BE2C (cell line): Measurements from ENCODE around the gene MBD2. TPM values are rescaled to one million over a fixed set of nuclear protein-coding genes. Genes with fewer than 3 reads are reported as not detected.

ENCODE experiments used
- DNase-seq: peaks from one replicate; pipeline ENCODE4 v3.0.0-alpha.2; 2020
- H3K27me3 ChIP-seq: fragments of 250-450 bp; sonication (Bioruptor Pico); 2 replicates; pipeline ENCODE4 v1.5.1; 2020; ENCODE audit warnings: mild to moderate bottlenecking
- H3K36me3 ChIP-seq: fragments of 250-450 bp; sonication (Bioruptor Pico); 2 replicates; pipeline ENCODE4 v1.5.1; 2020; ENCODE audit warnings: mild to moderate bottlenecking
- H3K4me1 ChIP-seq: fragments of 250-450 bp; sonication (Bioruptor Pico); 2 replicates; pipeline ENCODE4 v1.5.1; 2020
- H3K4me3 ChIP-seq: 2 replicates; pipeline ENCODE4 v1.5.1; 2011; ENCODE audit warnings: low read depth, low read length
- H3K9me3 ChIP-seq: fragments of 250-450 bp; sonication (Bioruptor Pico); 2 replicates; pipeline ENCODE4 v1.5.1; 2020
- polyA plus RNA-seq: library from polyadenylated mRNA; unstranded; fragments of >200 nt; gene quantifications from one replicate; pipeline ENCODE4 v1.2.1, GENCODE V29; 2012; ENCODE audit warnings: low read depth, missing spikeins; ENCODE audit not compliant: insufficient read length, insufficient read depth
- TF ChIP-seq, protein P1 (sequence below): IDR thresholded peaks from 2 replicates; pipeline ENCODE4 v1.5.1; 2012; ENCODE audit warnings: mild to moderate bottlenecking, low read depth, low read length

Gene MBD2, protein sequence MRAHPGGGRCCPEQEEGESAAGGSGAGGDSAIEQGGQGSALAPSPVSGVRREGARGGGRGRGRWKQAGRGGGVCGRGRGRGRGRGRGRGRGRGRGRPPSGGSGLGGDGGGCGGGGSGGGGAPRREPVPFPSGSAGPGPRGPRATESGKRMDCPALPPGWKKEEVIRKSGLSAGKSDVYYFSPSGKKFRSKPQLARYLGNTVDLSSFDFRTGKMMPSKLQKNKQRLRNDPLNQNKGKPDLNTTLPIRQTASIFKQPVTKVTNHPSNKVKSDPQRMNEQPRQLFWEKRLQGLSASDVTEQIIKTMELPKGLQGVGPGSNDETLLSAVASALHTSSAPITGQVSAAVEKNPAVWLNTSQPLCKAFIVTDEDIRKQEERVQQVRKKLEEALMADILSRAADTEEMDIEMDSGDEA
- polyA plus RNA-seq: 33.7 TPM

DNA sequence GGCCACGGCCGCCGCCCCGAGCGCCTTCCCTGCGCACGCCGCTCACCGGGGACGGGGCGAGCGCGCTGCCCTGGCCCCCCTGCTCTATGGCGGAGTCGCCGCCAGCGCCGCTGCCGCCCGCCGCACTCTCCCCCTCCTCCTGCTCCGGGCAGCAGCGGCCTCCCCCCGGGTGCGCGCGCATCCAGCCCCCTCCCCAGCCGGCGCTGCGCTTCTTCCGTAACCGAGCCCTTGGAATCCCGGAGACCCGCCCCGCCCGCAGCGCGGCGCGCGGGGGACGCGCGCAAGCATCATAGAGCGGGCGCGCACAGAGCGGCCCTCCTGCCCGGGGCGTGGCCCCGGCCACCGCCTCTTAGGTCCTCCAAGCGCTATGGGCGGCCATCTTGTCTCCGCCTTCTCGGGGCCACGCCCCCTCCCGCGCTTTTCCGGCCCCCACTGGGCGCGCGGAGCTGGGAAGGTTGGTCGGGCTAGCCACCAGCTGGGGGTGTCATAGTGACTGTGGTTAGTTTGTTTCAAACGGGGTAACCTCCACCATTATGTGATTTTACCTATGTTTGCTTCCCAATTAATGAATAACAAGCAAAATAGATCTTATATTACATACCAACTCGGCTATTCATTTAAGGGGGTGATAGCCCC lies at the start of gene MBD2:
Gene MBD2 (minus strand): TSS at position 291 of the 636 bp plus-strand sequence. CDS start 110 bp downstream, at position 181.
- H3K27me3 ChIP-seq: no peaks in the 10 kb centered on the region
- no peaks in the 10 kb centered on the region for H3K36me3 ChIP-seq
- DNase-seq: peak; percentile 90
- peak within 1 kb of the TSS; percentile 58 for H3K4me3 ChIP-seq
- TF ChIP-seq, protein P1, sequence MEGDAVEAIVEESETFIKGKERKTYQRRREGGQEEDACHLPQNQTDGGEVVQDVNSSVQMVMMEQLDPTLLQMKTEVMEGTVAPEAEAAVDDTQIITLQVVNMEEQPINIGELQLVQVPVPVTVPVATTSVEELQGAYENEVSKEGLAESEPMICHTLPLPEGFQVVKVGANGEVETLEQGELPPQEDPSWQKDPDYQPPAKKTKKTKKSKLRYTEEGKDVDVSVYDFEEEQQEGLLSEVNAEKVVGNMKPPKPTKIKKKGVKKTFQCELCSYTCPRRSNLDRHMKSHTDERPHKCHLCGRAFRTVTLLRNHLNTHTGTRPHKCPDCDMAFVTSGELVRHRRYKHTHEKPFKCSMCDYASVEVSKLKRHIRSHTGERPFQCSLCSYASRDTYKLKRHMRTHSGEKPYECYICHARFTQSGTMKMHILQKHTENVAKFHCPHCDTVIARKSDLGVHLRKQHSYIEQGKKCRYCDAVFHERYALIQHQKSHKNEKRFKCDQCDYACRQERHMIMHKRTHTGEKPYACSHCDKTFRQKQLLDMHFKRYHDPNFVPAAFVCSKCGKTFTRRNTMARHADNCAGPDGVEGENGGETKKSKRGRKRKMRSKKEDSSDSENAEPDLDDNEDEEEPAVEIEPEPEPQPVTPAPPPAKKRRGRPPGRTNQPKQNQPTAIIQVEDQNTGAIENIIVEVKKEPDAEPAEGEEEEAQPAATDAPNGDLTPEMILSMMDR: no peak
- no peaks in the 10 kb centered on the region for H3K4me1 ChIP-seq
- no peaks in the 10 kb centered on the region for H3K9me3 ChIP-seq

DNA sequence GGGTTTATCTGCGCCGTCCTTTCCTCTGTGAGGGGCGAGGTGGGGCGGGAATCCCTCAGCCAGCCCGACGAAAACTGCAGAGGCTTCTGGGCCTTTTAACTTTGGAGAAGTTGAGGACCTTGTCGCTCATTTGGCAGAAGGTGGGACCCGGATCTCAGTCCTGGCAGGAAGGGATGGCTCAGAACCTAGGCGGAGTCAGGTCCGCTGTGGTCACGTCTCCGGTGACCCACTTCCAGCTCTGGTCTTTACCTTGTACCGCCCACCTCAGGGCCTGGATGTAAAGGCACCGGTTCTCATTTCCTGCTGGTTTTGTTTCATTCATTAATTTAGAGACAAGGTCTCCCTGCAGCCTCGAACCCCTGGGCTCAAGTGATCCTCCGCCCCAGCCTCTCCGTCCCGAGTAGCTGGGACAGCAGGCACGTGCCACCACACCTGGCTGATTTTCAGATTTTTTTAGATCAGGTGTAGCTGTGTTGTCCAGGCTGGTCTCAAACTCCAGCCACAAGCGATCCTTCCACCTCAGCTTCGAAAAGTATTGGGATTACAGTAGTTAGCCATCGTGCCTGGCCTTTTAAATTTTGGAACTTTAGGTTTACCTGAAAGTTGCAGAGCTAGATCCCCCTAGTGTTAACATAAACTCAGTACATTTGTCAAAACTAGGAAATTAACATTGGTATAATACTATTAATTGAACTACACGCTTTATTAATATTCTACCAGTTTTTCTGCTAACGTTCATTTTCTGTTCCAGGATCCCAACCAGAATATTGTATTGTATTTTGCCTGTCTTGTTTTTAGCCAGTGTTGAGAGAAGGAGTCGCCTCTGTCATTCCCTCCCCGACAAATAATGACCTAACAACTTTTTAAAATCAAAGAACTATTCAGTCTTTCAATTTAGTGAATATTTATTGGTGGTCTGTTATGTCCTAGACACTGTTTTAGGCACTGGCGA lies 45.7 kb upstream of the MBD2 start:
- Histone ChIP-seq H3K36me3 (no peaks in the 10 kb centered on the region), H3K4me1 (no peaks in the 10 kb centered on the region), H3K4me3 (peak overlapping the region; percentile 74), H3K27me3 (no peaks in the 10 kb centered on the region), H3K9me3 (no peaks in the 10 kb centered on the region)
- TF ChIP-seq, protein P1: peak; percentile 22; the same call in 1 of the 2 replicates
- DNase-seq: no peak

DNA sequence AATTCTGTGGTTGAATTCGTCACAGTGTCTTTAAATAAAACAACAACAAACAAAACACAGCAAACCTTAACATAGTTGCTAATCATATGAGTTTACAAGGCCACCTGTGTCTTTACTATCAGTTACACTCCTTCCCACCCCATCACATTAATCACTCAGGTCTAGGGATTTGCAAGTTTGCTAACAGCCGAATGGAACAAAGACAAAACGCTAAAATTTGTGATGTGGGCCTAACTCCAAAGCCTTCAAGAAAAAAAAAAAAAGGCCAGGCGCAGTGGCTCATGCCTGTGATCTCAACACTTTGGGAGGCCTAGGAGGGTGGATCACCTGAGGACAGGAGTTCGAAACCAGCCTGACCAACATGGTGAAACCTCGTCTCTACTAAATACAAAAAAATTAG lies 44.3 kb upstream of the MBD2 start:
- no peak for DNase-seq
- Histone ChIP-seq H3K36me3 (no peaks in the 10 kb centered on the region), H3K4me1 (no peaks in the 10 kb centered on the region), H3K27me3 (no peaks in the 10 kb centered on the region), H3K9me3 (no peaks in the 10 kb centered on the region), H3K4me3 (peak overlapping the region; percentile 74)
- TF ChIP-seq, protein P1: no peak

DNA sequence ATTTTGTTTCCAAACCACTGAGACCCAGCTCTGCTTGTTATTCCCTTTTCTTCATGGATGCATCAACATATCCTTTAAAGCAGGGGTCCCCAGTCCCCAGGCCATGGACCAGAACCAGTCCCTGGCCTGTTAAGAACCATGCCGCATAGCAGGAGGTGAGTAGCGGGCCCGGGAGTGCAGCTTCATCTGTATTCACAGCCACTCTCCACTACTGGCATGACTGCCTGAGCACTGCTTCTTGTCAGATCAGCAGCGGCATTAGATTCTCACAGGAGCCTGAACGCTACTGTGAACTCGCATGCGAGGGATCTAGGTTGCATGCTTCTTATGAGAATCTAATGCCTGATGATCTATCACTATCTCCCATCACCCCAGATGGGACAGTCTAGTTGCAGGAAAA lies 43.2 kb upstream of the MBD2 start:
- H3K4me1 ChIP-seq: no peaks in the 10 kb centered on the region
- H3K9me3 ChIP-seq: no peaks in the 10 kb centered on the region
- H3K4me3 ChIP-seq: no peak overlapping the region
- no peaks in the 10 kb centered on the region for H3K27me3 ChIP-seq
- TF ChIP-seq, protein P1: no peak
- H3K36me3 ChIP-seq: no peaks in the 10 kb centered on the region
- no peak for DNase-seq

DNA sequence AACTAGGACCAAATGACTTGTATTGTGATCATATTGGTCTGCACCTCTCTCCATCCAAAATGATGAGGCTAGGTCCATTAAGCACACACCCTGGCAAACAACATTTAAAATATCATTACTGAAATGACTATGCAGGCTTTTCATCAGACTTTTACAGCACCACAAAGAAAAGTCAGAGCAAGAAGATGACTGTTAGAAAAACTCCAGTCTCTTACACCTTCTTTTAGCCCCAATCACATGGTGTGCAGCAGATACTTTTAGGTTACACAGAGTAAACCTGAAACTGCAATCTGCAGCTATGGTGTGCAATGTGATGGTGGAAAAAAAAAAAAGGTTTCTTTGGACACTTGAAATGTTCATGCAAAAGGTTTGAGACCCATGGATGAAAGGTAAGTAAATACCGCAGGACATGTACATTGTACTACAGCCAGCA lies 39.5 kb upstream of the MBD2 start:
- DNase-seq: no peak
- Histone ChIP-seq H3K4me1 (no peaks in the 10 kb centered on the region), H3K27me3 (no peaks in the 10 kb centered on the region), H3K9me3 (no peaks in the 10 kb centered on the region), H3K36me3 (no peaks in the 10 kb centered on the region), H3K4me3 (no peak overlapping the region)
- TF ChIP-seq, protein P1: no peak
